ENCODE results near the gene CARD16.
A peak's percentile ranks its signal among the peaks of the same experiment; 100 is the strongest.

Gene CARD16

GRCh38 chr11:105024394-105024793, 20.7 kb downstream of the CARD16 start:
- Histone ChIP-seq H3K4me3 (replicated peaks; ENCODE audit: insufficient read depth, low read length) (no peak overlapping the region), H3K27ac (replicated peaks) (no peak overlapping the region), H3K27me3 (ENCODE audit: insufficient read depth, poor library complexity, severe bottlenecking) (no peaks in the 10 kb centered on the region)
- TF ChIP-seq SPI1 (IDR thresholded peaks at IDR 0.05; ENCODE audit: borderline replicate concordance, low read depth) (peak; percentile 70; the same call in 1 of the 2 replicates), REST (IDR thresholded peaks at IDR 0.05; ENCODE audit: insufficient replicate concordance, low read depth) (no peak), POLR2AphosphoS5 (IDR thresholded peaks at IDR 0.05; ENCODE audit: low read depth) (no peak), CTCF (IDR thresholded peaks at IDR 0.05; ENCODE audit: insufficient read depth, low read length) (no peak)
- DNase-seq (ENCODE audit: low read depth in 1 of 2, low spot score in 1 of 2), result no peak

- H3K27me3 ChIP-seq (ENCODE audit: insufficient read depth, poor library complexity, severe bottlenecking), result no peaks in the 10 kb centered on the region
- TF ChIP-seq GABPA (IDR thresholded peaks at IDR 0.05; ENCODE audit: low read depth), result no peak
- no peak for TF ChIP-seq CTCF (IDR thresholded peaks at IDR 0.05; ENCODE audit: insufficient read depth, low read length)
- TF ChIP-seq SPI1 (IDR thresholded peaks at IDR 0.05; ENCODE audit: borderline replicate concordance, low read depth), result no peak
- no peak for TF ChIP-seq POLR2AphosphoS5 (IDR thresholded peaks at IDR 0.05; ENCODE audit: low read depth)
- no peak for TF ChIP-seq REST (IDR thresholded peaks at IDR 0.05; ENCODE audit: insufficient replicate concordance, low read depth)
- no peak within 1 kb of the TSS for H3K27ac ChIP-seq (replicated peaks)
- H3K4me3 ChIP-seq (replicated peaks; ENCODE audit: insufficient read depth, low read length), result no peak within 1 kb of the TSS
- peak in 1 of 2 experiments; percentile 5 for DNase-seq (ENCODE audit: low read depth in 1 of 2, low spot score in 1 of 2)
These were observed 22.1 kb downstream of the CARD16 start, which contains the start of gene CASP5 for GRCh38 chr11:105023003-105023402. CASP5 (minus strand) TSS chr11:105023168; CDS start chr11:105023136, 32 bp downstream.

GRCh38 chr11:105022527-105022926, 22.6 kb downstream of the CARD16 start:
- Histone ChIP-seq H3K27me3 (ENCODE audit: insufficient read depth, poor library complexity, severe bottlenecking) (no peaks in the 10 kb centered on the region), H3K4me3 (replicated peaks; ENCODE audit: insufficient read depth, low read length) (no peak overlapping the region), H3K27ac (replicated peaks) (no peak overlapping the region)
- TF ChIP-seq GABPA (IDR thresholded peaks at IDR 0.05; ENCODE audit: low read depth), result no peak
- no peak for TF ChIP-seq CTCF (IDR thresholded peaks at IDR 0.05; ENCODE audit: insufficient read depth, low read length)
- no peak for TF ChIP-seq SPI1 (IDR thresholded peaks at IDR 0.05; ENCODE audit: borderline replicate concordance, low read depth)
- no peak for TF ChIP-seq REST (IDR thresholded peaks at IDR 0.05; ENCODE audit: insufficient replicate concordance, low read depth)
- TF ChIP-seq POLR2AphosphoS5 (IDR thresholded peaks at IDR 0.05; ENCODE audit: low read depth), result no peak
- DNase-seq (ENCODE audit: low read depth in 1 of 2, low spot score in 1 of 2), result no peak

Measured in HL-60 (cell line).